Retina (tissue), 1 donor: ENCODE measurements around the gene EEF1AKMT3.

Experiments used
- DNase-seq: peaks from one replicate; pipeline ENCODE4 v3.0.0-alpha.2; 2016

The EEF1AKMT3 gene

DNA sequence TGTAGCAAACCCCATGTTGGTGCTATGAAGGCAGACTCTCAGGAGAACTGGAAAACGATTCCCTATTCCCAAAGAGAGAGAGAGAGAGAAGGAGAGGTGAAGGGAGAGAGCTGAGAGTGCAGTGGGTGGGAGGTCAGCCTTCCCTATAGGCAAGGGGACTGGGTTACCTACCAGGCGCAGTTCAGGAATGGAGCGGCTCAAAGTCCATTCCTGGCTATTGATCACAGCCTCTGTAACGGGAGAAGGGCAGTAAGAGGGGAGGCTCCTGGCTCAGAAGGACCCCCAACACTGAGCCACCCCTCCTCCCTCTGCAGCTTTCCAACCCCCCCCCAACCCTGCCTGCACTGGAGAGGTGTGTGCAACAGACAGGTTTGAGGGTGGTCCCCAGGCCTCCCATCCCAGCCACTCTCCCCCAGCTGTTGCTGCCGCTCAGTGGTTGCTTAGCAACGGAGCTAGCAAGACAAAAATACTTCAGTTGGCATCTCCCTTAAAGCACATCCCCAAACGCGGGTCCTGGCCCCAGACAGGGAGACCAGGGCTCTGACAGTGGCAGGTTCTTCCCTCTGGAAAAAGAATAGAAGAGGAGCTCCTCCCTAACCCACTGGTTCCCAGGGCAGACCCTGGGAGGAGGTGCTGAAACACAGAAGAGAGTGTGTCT is 37.1 kb upstream of the EEF1AKMT3 start:
- DNase-seq, result no peak

DNA sequence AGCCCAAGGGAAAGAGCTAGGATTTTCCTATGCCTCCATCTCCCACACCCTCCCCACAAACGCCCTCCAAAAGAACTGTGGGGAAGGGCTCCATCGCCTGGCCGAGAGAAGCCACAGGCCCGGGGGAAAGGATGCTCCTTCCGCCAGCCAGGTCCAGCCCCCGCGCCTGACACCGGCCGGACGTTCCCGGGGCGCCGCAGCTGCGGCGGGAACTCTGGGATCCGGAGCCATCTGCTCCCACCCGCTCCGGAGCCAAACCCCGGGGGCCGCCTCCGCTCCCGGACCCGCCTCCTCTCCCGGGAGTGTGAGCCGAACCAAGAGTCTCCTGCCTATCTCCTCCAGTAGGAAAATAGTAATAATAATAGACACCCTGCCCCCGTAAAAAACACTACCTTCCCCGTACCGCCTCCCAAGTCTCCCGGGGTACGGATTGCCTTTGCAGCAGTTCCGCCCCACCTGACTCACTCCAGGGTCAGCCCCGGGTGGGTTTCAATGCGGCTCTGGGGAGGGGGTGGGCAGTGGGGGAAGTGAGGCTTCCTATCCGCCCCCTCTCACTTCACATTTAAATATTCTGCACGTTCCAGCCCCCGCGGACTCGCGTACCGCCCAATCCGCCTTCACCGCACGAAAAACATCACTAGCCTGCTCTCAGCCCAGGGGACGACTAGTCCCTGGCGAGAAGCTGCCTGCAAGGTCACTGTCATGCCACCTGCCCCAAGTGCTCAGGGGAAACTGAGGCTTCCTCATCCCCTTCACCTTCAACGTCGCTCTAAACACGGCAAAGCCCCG is 36.3 kb upstream of the EEF1AKMT3 start:
- peak; percentile 73 for DNase-seq

DNA sequence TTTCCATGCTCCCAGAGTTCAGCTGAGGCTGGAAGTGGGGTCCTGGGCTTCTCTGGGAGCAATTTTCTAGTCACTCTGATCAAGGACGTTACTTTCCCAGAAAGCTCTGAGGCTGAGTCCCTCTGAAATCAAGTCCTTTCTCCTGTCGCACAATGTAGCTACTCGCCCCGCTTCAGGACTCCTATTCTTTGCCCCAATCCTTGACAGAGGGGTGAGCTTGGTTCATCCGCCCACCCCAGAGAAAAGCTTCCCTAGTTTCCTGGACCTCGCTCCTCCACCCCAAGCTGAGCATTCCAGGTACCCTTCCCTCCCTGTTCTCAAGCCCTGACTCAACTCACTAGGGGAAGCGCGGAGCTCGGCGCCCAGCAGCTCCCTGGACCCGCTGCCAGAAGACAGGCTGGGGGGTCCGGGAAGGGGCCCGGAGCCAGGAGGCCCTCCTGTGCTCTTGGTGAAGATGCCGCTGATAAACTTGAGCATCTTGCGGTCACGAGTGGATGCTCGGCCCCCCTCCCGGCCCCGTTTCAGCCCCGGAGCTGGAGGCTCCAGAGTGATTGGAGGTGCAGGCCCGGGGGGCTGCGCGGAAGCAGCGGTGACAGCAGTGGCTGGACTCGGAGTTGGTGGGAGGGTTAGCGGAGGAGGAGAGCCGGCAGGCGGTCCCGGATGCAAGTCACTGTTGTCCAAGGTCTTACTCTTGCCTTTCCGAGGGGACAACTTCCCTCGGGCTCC is 35.5 kb upstream of the EEF1AKMT3 start:
- peak; percentile 45 for DNase-seq

DNA sequence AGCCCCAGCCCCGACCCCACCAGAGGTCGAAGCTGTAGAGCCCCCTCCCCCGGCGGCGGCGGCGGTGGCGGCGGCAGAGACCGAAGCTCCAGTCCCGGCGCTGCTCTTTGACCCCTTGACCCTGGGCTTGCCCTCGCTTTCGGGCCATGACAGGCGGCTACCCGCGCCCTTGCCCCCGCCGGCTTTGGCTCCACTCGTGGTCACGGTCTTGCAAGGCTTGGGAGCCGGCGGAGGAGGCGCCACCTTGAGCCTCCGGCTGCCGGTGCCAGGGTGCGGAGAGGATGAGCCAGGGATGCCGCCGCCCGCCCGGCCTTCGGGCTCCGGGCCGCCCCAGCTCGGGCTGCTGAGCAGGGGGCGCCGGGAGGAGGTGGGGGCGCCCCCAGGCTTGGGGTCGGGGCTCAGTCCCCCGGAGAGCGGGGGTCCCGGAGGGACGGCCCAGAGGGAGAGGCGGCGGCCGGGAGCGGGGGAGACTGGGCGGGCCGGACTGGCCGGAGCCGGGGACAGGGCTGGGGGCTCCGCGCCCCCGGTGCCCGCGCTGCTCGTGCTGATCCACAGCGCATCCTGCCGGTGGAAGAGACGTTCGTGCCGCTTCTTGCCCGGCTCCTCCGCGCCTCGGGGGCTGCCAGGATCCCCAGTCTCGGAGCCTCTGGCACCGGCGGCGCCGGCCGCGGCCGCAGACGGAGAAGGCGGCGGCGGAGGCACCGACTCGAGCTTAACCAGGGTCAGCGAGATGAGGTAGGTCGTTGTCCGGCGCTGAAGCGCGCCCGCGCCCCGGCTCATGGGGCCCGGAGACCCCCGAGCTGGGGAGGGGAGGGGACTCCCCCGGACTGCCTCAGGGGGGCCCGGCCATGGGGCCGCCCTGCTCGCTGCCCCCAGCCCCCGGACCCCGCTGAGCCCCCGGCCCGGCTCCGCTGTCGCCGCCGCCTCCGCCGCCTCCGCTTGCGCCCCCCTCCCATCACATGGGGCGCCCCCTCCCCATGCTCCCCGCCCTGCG is 34.6 kb upstream of the EEF1AKMT3 start:
- DNase-seq, result peak; percentile 70

DNA sequence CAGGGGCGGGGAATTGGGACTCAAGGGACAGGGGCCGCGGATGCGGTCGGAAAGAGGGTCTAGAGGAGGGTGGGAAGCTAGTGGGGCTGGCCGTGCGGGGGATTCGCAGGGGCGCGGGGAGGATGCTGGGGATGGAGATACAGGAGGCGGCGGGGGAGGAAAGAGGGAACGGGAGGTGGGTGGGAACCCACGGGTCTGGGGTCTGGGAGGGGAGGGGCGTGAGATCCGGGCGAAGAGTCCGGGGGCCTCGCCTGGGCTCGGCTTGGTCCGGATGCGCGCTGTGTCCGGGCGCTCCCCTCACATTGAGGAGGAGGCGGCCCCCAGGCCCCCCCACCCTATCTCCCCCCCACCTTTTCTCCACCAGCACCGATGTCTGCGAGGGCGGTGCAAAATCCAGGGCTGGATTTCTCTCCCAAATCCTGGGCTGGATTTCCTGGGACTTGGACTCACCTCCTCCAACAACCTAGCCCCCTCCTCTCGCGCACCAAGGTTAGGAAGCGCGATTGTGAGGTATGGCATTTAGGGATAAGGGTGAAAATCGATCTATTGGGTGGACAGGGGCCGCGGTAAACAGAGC is 33.7 kb upstream of the EEF1AKMT3 start, which contains the start of gene AGAP2:
Gene AGAP2 (minus strand): TSS at position 82 of the 577 bp plus-strand sequence. CDS start 496 bp downstream, outside the sequence.
- DNase-seq, result peak; percentile 72

DNA sequence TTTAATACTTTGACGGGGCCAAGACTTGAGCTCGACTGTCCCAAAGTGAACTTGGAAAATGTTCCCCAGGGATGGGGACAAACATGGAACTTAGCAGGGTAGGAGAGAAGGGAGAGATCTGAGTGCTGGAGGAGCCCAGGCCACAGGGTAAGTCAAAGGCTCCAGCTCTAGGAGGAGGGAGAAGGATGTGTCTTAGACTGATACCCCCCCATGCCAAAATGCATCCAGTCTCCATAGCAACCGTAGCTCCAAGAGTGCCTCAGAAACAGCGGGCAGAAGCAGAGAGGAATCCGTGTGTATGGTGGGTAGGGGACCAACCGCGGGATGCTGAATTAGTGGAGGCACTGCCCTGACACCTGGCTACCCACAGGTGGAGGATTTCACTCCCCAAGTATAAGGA is 33.0 kb upstream of the EEF1AKMT3 start:
- no peak for DNase-seq

DNA sequence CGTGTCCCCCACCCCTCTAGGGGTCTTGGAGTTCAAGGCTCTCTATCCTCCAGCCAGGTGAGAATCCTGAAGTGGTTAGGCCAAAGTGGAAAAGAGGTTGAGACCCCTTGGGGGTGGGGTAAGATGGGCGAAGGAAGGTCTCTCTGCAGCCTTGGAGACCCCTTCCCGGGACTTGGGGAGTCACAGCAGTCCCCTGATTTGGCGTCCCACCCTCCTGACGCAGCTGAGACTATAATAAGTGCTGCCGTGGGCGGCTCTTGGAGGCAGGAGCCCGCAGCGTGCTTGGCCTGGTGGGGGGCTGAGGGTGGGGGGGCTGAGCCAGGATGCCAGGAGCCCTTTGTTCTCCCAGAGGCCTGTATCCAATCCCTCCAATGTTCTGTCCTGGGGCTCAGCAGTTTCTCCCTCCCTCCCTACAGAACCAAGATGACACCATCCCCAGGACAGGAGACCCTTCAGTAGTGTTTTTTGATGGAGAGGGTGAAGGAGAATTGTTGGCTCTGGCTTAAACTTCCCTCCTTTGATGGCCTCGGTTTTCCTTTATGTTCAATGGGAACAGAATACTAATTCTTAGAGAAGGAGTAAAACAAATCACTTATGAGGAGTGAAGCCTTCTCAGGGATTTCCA is 32.4 kb upstream of the EEF1AKMT3 start:
- no peak for DNase-seq

DNA sequence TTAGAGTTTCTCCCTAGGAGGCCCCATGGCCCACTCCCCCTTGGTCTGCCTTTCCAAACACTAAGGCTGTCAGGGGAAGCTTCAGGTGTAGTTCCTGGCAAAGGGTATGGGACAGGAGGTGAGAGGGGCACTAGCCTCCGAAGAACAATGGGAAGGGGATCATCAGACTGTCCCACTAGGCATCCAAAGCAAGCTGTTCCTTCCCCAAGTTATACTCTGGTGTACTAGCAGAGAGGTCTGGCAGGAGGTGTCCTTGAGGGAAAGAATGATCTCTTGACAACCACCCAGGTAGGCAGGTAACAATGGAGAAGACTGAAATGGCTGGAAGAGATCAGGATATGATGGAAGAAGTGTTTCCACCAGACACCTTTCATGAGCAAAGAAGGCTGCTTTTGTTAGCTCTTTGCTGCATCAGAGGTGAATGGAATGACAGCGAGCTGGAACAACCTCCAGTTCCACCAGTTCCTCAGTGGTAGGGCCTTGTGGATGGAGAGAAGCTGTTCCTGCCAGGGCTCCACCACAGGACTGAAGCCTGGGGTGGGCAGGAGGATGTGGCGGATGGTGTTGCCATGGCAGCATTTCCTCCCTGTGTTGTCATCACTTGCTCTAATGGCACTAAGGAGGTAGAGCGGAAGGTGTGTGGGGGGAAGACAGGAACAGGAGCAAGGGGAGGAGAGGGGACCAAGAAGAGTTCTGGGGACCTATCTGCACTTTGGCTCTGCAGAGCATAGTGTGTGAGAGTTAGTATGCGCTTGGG is 31.6 kb upstream of the EEF1AKMT3 start:
- no peak for DNase-seq

DNA sequence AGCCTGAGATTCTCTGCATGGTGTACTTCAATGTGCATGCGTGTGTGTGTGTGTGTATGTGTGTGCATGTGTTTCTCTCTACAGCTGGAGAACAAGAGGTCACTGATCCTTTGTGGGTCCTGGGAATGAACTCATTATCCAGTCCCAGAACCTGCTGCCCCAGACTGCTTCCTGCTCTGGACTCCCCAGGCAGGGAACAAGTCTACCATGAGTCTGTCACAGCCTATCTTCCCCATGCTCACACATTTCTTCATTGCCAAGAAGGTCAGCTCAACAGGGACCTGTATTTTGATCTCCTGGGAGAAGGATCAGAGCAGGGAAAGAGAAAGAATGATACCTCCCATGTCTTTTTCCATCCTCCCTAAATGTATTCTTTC is 31.0 kb upstream of the EEF1AKMT3 start:
- no peak for DNase-seq

DNA sequence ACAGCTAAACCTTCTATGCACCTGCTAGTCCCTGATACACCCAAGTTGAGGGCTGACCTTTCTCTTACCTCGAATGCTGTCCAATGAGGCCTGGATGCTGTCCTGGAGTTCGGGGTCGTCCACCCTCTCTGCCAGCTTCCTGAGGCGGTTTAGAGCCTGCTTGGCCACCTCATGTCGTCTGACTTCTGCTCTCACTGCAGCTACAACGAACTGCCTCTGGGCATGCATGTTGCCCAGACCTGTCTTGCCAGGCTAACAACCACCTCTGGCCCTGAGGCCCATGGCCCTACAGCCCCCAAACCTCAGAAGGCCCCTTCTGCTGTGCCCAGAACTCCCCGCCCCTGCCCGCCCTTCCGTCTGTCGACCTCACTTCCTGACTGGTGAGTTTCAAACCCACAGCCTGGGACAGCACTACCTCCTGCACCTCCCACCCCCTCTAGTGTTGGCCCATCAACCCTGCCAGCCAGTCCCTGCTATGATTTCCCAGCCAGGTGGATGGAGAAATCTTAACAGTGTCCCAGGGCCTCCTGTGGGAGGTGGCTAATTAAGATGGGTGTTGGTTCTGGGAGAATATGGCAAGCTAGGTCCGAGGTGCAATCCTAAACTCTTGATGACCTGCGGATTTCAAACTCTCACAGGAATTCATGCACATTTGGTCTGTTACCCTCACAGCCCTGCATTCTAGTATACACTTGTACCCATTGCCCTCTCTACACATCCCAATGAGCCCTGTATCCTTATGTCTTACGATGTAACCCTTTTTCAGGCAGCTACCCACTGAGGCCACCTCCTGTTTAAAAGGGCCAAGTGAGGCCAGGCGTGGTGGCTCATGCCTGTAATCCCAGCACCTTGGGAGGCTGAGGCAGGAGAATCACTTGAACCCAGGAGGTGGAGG is 30.3 kb upstream of the EEF1AKMT3 start:
- DNase-seq, result no peak

DNA sequence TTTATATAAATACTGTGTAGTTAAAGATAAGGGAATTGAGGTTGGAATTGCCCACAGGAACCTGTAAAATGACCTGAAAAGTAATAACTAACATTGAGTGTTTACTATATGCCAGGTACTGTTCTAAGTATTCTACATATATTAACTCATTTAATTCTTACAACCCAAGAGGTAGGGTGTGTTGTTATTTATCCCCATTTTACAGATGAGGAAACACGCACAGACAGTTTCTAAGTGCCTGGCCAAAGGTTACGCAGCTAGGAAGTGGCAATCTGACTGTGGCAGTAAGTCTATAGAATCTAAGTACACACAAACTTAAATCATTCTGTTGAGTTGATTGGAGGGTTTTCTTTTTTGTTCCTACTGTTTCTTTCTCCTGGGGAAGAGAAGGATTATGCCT is 28.6 kb upstream of the EEF1AKMT3 start:
- no peak for DNase-seq

DNA sequence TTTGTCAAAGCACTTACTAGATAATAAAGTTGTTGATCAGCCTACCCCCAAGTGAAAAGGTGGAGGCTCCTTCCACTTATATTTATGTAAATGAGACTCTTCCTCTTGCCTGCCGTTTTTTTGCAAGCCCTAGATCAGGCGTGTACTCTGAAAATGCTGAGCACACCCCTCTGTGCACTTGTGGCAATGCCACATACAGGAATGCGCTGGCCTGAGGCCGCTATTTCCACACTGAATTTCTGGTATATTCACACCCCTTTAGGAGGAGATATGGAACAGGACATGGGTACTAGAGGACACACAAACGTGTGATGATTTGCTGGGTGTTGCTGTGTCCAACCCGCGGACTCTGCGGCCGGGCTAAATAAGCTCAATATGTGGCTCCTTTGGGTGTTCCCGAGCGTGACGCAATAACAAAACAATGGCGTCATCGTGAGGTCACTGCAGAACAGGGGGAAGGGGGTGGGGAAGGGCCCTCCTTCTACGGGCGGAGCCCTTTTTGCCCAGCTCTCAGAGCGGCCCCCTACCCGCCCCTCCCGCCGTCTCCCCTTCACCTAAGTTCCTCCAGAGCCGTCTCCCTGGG is 28.1 kb upstream of the EEF1AKMT3 start:
- no peak for DNase-seq

DNA sequence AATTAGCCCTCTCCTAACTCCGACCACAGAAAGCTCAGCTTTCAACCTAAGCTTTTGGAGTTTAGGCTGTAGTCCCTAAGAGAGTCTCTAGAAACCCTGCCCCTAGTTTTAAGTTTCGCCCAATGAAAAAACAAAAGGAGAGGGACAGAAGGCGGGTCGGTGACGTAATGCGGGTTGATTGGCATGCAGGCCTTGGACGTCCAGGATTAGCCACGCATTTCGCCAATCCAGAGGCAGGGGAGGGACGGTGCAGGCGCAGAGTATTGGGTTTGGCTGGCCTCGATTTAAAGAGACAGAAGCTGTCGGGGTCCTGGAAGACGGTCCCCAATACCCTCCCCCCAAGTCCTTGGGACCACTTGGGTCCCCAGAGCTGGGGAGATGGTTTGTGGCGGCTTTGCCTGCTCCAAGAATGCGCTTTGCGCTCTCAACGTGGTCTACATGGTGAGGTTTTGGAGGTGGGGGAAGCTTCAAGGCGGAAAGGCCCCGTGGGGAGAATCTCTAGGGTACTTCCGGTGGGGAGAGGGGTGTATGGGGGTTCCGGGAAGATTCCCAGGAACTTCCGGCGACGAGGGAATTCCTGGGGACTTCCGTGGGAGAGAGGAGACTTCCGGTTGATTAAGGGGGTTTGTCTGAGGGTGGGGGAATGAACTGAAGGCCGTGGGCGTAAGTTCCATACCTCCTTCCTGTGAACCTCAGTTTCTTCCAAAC is 27.5 kb upstream of the EEF1AKMT3 start, which contains the start of gene TSPAN31:
Gene TSPAN31 (plus strand): TSS at position 263 of the 708 bp plus-strand sequence. CDS start 116 bp downstream, at position 379.
- peak; percentile 97 for DNase-seq

DNA sequence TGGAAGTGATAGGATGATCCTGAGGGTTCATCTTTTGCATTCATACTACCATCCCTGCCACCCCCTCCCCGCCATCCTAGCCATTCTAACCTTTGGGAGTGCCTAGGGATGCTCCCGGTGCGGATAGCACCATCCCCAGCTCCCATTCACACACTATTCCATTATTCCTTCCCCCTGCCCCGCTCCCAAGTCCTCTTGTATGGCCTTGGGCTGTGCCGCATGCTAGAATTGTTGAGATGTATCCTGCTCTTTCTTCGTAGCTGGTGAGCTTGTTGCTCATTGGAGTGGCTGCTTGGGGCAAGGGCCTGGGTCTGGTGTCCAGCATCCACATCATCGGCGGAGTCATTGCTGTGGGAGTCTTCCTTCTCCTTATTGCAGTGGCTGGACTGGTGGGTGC is 26.9 kb upstream of the EEF1AKMT3 start:
- DNase-seq, result no peak

DNA sequence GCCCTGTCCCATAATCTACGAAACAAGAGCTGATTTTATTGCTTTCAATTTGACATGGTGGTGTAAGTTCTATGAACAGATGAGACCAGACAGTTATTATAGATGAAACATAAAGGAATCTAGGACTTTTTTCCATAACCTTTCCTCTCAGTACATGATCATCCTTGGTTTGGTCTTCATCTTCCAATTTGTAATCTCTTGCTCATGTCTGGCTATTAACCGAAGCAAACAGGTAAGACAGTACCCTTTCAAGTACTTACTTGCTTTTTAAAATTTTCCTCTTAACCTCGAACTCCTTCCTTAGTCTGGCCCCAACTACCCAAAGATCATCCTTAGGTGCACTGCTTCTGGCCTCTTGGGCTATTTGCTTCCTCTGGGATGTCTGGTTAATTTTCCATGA is 26.4 kb upstream of the EEF1AKMT3 start:
- no peak for DNase-seq

DNA sequence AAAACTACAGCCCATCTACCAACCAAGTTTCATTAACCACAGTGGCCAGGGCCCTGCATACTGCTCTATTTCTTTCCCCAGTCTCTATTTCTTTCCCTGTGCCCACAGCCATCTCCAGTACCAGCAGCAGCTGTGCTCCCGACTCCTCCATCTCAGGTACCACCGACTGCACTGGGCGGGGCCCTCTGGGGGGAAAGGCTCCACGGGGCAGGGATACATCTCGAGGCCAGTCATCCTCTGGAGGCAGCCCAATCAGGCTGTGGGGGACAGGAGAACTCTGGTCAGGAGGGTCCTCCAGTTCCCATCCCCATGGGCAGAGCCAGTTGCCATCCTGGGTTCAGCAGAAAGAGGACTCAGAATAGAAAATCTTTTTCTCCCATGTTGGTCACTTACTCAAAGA is 23.4 kb upstream of the EEF1AKMT3 start:
- DNase-seq, result no peak

DNA sequence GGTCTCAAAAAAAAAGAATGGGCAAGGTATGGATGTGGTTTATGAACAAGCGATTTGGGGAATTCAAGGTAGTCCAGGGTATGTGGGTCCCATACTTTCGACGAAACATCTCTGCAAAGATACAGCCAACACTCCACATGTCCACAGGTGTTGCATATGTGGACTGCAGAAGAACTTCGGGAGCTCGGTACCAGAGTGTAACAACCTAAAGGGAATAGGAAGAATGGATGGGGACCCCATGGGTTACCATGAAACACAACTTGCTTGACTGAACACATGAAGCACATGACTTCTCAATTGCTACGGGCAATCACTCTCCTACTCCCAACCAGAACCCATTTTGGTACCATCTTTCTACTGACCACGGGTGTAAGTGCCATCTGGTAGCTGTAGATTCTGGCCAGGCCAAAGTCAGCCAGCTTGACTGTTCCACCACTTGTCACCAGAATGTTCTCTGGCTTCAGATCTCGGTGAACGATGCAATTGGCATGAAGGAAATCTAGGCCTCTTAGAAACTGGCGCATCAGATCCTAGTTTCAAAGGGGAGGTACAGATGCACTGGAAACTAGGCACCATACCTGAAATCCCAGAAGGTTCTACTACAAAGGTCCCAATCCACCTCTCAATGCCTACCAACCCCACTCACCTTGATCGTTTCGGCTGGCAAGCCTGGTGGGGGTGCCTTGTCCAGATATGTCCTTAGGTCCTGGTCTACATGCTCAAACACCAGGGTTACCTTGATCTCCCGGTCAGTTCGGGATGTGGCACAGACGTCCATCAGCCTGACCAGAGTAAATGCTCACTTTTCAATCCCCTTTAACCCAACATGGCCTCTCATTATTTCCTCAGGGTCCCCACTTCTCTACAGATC is 21.6 kb upstream of the EEF1AKMT3 start:
- DNase-seq, result no peak

DNA sequence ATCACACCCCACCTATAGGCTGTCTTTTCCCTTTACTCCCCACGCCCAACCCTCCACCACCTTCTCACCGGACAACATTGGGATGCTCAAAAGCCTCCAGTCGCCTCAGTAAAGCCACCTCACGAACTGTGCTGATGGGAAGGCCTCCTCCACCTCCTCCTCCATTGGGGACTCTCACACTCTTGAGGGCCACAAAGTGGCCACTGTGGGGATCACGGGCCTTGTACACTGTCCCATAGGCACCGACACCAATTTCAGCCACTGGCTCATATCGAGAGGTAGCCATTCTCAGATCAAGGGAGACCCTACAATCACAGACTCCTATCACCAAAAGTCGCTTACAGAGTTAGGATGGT is 21.0 kb upstream of the EEF1AKMT3 start:
- no peak for DNase-seq
